Measurements from ENCODE around the gene ZBTB16. TPM values are rescaled to one million over a fixed set of nuclear protein-coding genes. Genes with fewer than 3 reads are reported as not detected.

ZBTB16 gene
- total RNA-seq, 5 donors from 2014 or later (not counting 1 experiment from before 2014, with no cell fraction given): 8.3 to 20.5 (median 12.4) TPM

DNA sequence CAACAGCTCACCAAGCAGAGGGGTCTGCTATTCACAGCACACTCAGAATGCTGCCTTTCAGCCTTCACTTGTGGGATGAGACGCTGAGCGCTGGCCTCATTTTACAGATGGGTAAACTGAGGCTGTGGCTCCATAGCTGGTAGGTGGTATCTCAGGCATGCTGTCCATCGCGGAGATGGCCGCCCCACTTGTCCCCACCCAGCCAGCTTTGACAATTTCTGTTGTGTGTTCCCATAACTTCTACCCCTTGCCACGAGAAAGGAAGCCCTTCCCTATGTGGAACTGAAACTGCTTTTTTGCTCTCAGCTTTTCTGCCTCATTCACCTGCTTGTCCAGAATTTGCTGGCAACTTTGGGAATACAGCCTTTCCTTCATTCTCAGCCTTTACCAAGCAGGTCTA is 200.6 kb downstream of the ZBTB16 start:
- H3K36me3 Mint-ChIP-seq: no peaks in the 10 kb centered on the region
- peaks cover 0 to 2% of the 10 kb centered on the region in 2 experiments for H3K27me3 ChIP-seq (replicated peaks in 1 of 2; ENCODE audit: control insufficient read depth in 2 of 2, extremely low read depth in 1 of 2, insufficient read depth in 2 of 2, low read length in 1 of 2)
- peaks cover 0 to 4% of the 10 kb centered on the region in 2 experiments for H3K4me1 ChIP-seq (ENCODE audit: control insufficient read depth in 1 of 2, extremely low read depth in 1 of 2, insufficient read depth in 2 of 2, low read length in 2 of 2)
- H3K9me3 Mint-ChIP-seq: no peaks in the 10 kb centered on the region
- ChIA-PET CTCF (interaction anchor here (0.7 to 7.5 kb wide), 28 partner anchors 60 to 453 kb away, joined by 3 to 86 read pairs (median 4); no protein-coding TSS in a partner anchor), POLR2A (no interaction called here)
- no peaks in the 10 kb centered on the region for H3K9me3 ChIP-seq
- no peak overlapping the region for H3K27ac ChIP-seq (ENCODE audit: low read length)
- no peak overlapping the region for H3K4me3 ChIP-seq (ENCODE audit: control insufficient read depth in 1 of 2, extremely low read depth in 1 of 2, low read length in 1 of 2)
- H3K27ac Mint-ChIP-seq: no peak overlapping the region
- H3K27me3 Mint-ChIP-seq: no peaks in the 10 kb centered on the region
- 67% methylated on average over 3 of the region's 6 CpGs for WGBS (ENCODE audit: insufficient coverage)
- DNase-seq (no peak), ATAC-seq (replicated peaks in 1 of 4) (no peak)
- peaks cover 0 to 13% (median 2%) of the 10 kb centered on the region in 3 donors for H3K4me1 Mint-ChIP-seq
- no peak overlapping the region for H3K4me3 Mint-ChIP-seq
- no peaks in the 10 kb centered on the region for H3K36me3 ChIP-seq (ENCODE audit: control insufficient read depth in 2 of 2, extremely low read depth in 1 of 2, insufficient read depth in 1 of 2, low read length in 1 of 2)

GRCh38 chr11:114260483-114260882 is 201.0 kb downstream of the ZBTB16 start:
- DNase-seq (no peak), ATAC-seq (replicated peaks in 1 of 4) (no peak)
- no peak overlapping the region for H3K27ac ChIP-seq (ENCODE audit: low read length)

DNA sequence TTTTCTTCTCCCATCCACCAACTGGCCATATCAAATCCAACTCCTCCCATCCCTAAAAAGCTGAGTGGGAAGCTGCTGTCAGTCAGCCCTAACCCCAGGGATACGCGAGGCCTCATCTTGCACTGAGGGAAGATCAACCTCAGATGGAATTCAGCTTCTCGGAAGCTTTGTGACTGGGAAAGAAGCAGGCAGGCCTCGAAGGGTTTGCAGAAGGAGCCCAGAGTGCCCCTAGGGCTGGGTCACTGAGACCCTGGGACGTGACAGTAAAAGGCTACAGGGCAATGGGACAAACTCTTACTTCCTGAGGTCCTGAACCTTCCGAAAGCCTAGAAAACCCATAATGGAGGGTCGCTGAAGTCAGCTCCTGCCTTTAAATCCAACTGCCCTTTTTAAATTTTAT is 202.3 kb downstream of the ZBTB16 start:
- Histone ChIP-seq H3K36me3 (ENCODE audit: control insufficient read depth in 2 of 2, extremely low read depth in 1 of 2, insufficient read depth in 1 of 2, low read length in 1 of 2) (no peaks in the 10 kb centered on the region), H3K4me1 (ENCODE audit: control insufficient read depth in 1 of 2, extremely low read depth in 1 of 2, insufficient read depth in 2 of 2, low read length in 2 of 2) (peaks cover 0 to 4% of the 10 kb centered on the region in 2 experiments), H3K27ac (ENCODE audit: low read length) (no peak overlapping the region), H3K9me3 (no peaks in the 10 kb centered on the region), H3K4me3 (ENCODE audit: control insufficient read depth in 1 of 2, extremely low read depth in 1 of 2, low read length in 1 of 2) (no peak overlapping the region), H3K27me3 (replicated peaks in 1 of 2; ENCODE audit: control insufficient read depth in 2 of 2, extremely low read depth in 1 of 2, insufficient read depth in 2 of 2, low read length in 1 of 2) (peaks cover 0 to 2% of the 10 kb centered on the region in 2 experiments)
- WGBS (ENCODE audit: insufficient coverage): 80% methylated on average over 6 of the region's 7 CpGs
- ChIA-PET CTCF (interaction anchor here (0.5 to 7.5 kb wide), 22 partner anchors 10 to 365 kb away, joined by 3 to 86 read pairs (median 5); no protein-coding TSS in a partner anchor), POLR2A (no interaction called here)
- H3K36me3 Mint-ChIP-seq: no peaks in the 10 kb centered on the region
- no peaks in the 10 kb centered on the region for H3K9me3 Mint-ChIP-seq
- H3K4me3 Mint-ChIP-seq: no peak overlapping the region
- no peaks in the 10 kb centered on the region for H3K27me3 Mint-ChIP-seq
- ATAC-seq (replicated peaks in 1 of 4) (no peak), DNase-seq (no peak)
- no peak overlapping the region for H3K27ac Mint-ChIP-seq
- peaks cover 0 to 13% (median 2%) of the 10 kb centered on the region in 3 donors for H3K4me1 Mint-ChIP-seq

More at GRCh38 chr11:114260483-114260882, 201.0 kb downstream of the ZBTB16 start:
- Histone ChIP-seq H3K9me3 (no peaks in the 10 kb centered on the region), H3K4me1 (ENCODE audit: control insufficient read depth in 1 of 2, extremely low read depth in 1 of 2, insufficient read depth in 2 of 2, low read length in 2 of 2) (peaks cover 0 to 4% of the 10 kb centered on the region in 2 experiments), H3K36me3 (ENCODE audit: control insufficient read depth in 2 of 2, extremely low read depth in 1 of 2, insufficient read depth in 1 of 2, low read length in 1 of 2) (no peaks in the 10 kb centered on the region), H3K4me3 (ENCODE audit: control insufficient read depth in 1 of 2, extremely low read depth in 1 of 2, low read length in 1 of 2) (no peak overlapping the region), H3K27me3 (replicated peaks in 1 of 2; ENCODE audit: control insufficient read depth in 2 of 2, extremely low read depth in 1 of 2, insufficient read depth in 2 of 2, low read length in 1 of 2) (peaks cover 0 to 2% of the 10 kb centered on the region in 2 experiments)
- H3K4me3 Mint-ChIP-seq: no peak overlapping the region
- no peaks in the 10 kb centered on the region for H3K9me3 Mint-ChIP-seq
- ChIA-PET CTCF (interaction anchor here (0.5 to 7.5 kb wide), 37 partner anchors 11 to 454 kb away, joined by 3 to 86 read pairs (median 4); no protein-coding TSS in a partner anchor), POLR2A (no interaction called here)
- H3K27ac Mint-ChIP-seq: no peak overlapping the region
- WGBS (ENCODE audit: insufficient coverage): 96% methylated on average over 4 of the region's 9 CpGs
- H3K4me1 Mint-ChIP-seq: peaks cover 0 to 13% (median 2%) of the 10 kb centered on the region in 3 donors
- no peaks in the 10 kb centered on the region for H3K27me3 Mint-ChIP-seq
- no peaks in the 10 kb centered on the region for H3K36me3 Mint-ChIP-seq

DNA sequence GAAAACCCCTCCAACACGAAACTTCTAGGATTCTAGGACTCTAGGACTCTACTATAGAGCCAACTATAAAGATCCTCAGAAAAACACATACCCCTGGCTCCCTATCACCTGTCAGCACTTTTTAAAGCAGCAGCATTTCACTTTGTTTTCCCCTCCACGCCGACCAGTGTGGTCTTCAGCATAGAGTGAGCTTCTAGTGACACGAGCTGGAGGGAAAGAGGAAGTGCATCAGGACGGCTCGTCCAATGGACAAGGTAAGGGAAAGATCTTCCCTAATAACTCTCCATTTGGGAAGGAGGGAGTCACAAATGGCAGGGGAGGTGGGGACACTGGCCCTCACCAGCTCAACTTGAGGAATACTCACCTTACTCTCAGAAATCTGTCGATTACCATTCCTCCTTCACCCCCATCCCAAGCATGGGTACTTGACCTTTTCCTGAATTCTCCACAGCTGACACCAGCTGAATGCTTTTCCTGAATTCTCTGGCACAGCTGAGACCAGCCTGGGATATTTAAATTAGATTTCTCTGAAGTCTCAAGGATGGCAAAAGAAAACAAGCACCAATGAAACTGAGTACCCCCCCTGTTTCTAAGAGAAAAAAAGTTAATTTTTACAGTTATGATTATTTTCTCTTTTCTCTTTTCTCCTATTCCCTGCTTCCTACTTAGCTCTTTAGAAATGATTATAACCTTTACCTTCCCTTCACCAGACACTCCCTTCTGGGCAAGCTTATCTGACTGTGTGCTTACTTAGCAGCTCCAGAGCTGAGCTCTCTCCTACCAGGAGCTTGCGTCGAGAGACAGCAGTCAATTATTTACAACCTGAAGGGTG is 203.4 kb downstream of the ZBTB16 start:
- H3K27me3 Mint-ChIP-seq: peaks cover 0 to 2% of the 10 kb centered on the region in 2 donors
- Histone ChIP-seq H3K9me3 (no peaks in the 10 kb centered on the region), H3K27me3 (replicated peaks in 1 of 2; ENCODE audit: control insufficient read depth in 2 of 2, extremely low read depth in 1 of 2, insufficient read depth in 2 of 2, low read length in 1 of 2) (peaks cover under 1 to 2% of the 10 kb centered on the region in 2 experiments), H3K4me1 (ENCODE audit: control insufficient read depth in 1 of 2, extremely low read depth in 1 of 2, insufficient read depth in 2 of 2, low read length in 2 of 2) (peaks cover 0 to 4% of the 10 kb centered on the region in 2 experiments), H3K4me3 (ENCODE audit: control insufficient read depth in 1 of 2, extremely low read depth in 1 of 2, low read length in 1 of 2) (no peak overlapping the region), H3K27ac (ENCODE audit: low read length) (no peak overlapping the region), H3K36me3 (ENCODE audit: control insufficient read depth in 2 of 2, extremely low read depth in 1 of 2, insufficient read depth in 1 of 2, low read length in 1 of 2) (no peaks in the 10 kb centered on the region)
- no peak overlapping the region for H3K4me3 Mint-ChIP-seq
- no peak overlapping the region for H3K27ac Mint-ChIP-seq
- ATAC-seq (replicated peaks in 1 of 4) (peak in 3 of 4 experiments; percentile 38 to 71 (median 41)), DNase-seq (peak in 9 of 35 experiments; percentile 8 to 51 (median 17))
- H3K36me3 Mint-ChIP-seq: no peaks in the 10 kb centered on the region
- peaks cover 0 to 13% (median 2%) of the 10 kb centered on the region in 3 donors for H3K4me1 Mint-ChIP-seq
- CTCF ChIA-PET: interaction anchor here (0.5 to 7.5 kb wide), 16 partner anchors 70 to 961 kb away, joined by 3 to 86 read pairs (median 4); no protein-coding TSS in a partner anchor
- no peaks in the 10 kb centered on the region for H3K9me3 Mint-ChIP-seq
- POLR2A ChIA-PET: no interaction called here
- 61% methylated on average over 4 of the region's 9 CpGs for WGBS (ENCODE audit: insufficient coverage)

DNA sequence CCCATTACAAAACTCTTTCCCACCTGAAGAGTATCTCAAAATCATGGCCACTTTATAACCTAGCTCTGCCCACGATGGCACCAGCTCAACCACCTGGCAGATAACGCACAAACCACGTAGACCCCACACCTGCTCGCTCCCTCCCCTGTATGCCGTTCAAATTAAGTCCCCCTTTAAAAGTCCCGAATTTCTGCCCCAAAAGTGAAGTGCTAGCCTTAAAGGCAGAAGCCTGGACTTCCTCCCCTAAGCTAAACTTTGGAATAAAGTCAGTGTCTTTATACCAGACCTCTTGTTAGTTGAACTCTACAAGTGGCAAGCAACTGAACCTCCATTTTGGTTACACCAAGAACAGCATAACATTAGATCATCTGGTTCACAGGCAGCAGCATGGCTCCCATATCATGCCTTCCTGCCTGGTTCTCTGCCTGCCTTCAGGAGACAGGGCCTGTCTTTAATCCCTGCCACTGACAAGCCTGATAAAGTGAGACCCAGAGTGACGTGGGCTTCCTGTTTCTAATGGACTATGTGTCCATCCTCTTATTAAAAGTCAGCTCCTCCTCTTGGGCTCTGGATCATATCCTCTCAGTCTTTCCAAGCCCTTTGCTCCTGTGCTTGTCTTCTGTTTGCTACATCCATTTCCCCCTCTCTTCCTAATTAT is 204.1 kb downstream of the ZBTB16 start:
- Mint-ChIP-seq H3K4me1 (peaks cover 0 to 11% (median 2%) of the 10 kb centered on the region in 3 donors), H3K27me3 (peaks cover 0 to 2% of the 10 kb centered on the region in 2 donors), H3K27ac (no peak overlapping the region), H3K4me3 (no peak overlapping the region), H3K9me3 (no peaks in the 10 kb centered on the region), H3K36me3 (no peaks in the 10 kb centered on the region)
- H3K4me1 ChIP-seq (ENCODE audit: control insufficient read depth in 1 of 2, extremely low read depth in 1 of 2, insufficient read depth in 2 of 2, low read length in 2 of 2): peaks cover 0 to 4% of the 10 kb centered on the region in 2 experiments
- DNase-seq: no peak
- CTCF ChIA-PET: interaction anchor here (1.2 to 7.5 kb wide), 8 partner anchors 225 to 367 kb away, joined by 3 to 86 read pairs (median 34); no protein-coding TSS in a partner anchor
- ATAC-seq (replicated peaks in 1 of 4): no peak
- H3K9me3 ChIP-seq: no peaks in the 10 kb centered on the region
- H3K36me3 ChIP-seq (ENCODE audit: control insufficient read depth in 2 of 2, extremely low read depth in 1 of 2, insufficient read depth in 1 of 2, low read length in 1 of 2): no peaks in the 10 kb centered on the region
- no peak overlapping the region for H3K4me3 ChIP-seq (ENCODE audit: control insufficient read depth in 1 of 2, extremely low read depth in 1 of 2, low read length in 1 of 2)
- 59% methylated on average over 4 of the region's 7 CpGs for WGBS (ENCODE audit: insufficient coverage)
- H3K27ac ChIP-seq (ENCODE audit: low read length): no peak overlapping the region
- POLR2A ChIA-PET: no interaction called here
- H3K27me3 ChIP-seq (replicated peaks in 1 of 2; ENCODE audit: control insufficient read depth in 2 of 2, extremely low read depth in 1 of 2, insufficient read depth in 2 of 2, low read length in 1 of 2): peaks cover 2% of the 10 kb centered on the region in 2 experiments

DNA sequence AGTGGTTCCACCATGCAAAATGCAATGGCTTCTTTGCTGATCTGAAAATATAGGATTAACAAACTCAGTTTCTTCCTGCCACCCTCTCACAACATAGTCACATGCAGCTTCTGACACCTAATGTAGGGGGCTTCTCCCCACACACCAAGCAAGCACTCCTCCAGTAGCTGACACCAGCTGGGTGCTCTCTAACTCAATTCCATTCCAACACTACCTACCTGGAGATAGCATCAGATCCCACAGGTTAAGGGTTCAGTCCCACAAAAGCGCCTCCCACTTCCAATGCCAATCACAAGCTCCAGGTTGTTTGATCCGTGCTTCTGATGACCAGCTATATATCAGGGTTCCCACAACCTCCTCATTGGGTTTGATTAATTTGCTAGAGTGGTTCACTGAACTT is 204.9 kb downstream of the ZBTB16 start:
- Histone ChIP-seq H3K27ac (ENCODE audit: low read length) (no peak overlapping the region), H3K4me3 (ENCODE audit: control insufficient read depth in 1 of 2, extremely low read depth in 1 of 2, low read length in 1 of 2) (no peak overlapping the region), H3K27me3 (replicated peaks in 1 of 2; ENCODE audit: control insufficient read depth in 2 of 2, extremely low read depth in 1 of 2, insufficient read depth in 2 of 2, low read length in 1 of 2) (peaks cover 2% of the 10 kb centered on the region in 2 experiments), H3K4me1 (ENCODE audit: control insufficient read depth in 1 of 2, extremely low read depth in 1 of 2, insufficient read depth in 2 of 2, low read length in 2 of 2) (peaks cover 0 to 4% of the 10 kb centered on the region in 2 experiments), H3K9me3 (no peaks in the 10 kb centered on the region), H3K36me3 (ENCODE audit: control insufficient read depth in 2 of 2, extremely low read depth in 1 of 2, insufficient read depth in 1 of 2, low read length in 1 of 2) (no peaks in the 10 kb centered on the region)
- ChIA-PET CTCF (interaction anchor here (0.6 to 7.5 kb wide), 6 partner anchors 225 to 369 kb away, joined by 3 to 86 read pairs (median 36); no protein-coding TSS in a partner anchor), POLR2A (interaction anchor here in 1 of 2 donors (1.1 kb wide), 1 partner anchor 269 kb away, joined by 4 read pairs; no protein-coding TSS in a partner anchor)
- ATAC-seq (replicated peaks in 1 of 4) (no peak), DNase-seq (no peak)
- no peak overlapping the region for H3K4me3 Mint-ChIP-seq
- H3K27ac Mint-ChIP-seq: no peak overlapping the region
- peaks cover 0 to 7% (median 2%) of the 10 kb centered on the region in 3 donors for H3K4me1 Mint-ChIP-seq
- peaks cover 2% of the 10 kb centered on the region in 2 donors for H3K27me3 Mint-ChIP-seq
- no peaks in the 10 kb centered on the region for H3K9me3 Mint-ChIP-seq
- WGBS (ENCODE audit: insufficient coverage): no CpG with 5 or more reads among the region's 2 CpGs
- no peaks in the 10 kb centered on the region for H3K36me3 Mint-ChIP-seq
